ENCODE results near the gene EBI3.
A peak's percentile ranks its signal among the peaks of the same experiment; 100 is the strongest.
"Not testable (repeated sequence)": the region's sequence is repeated elsewhere in the genome, so short reads cannot be mapped to it uniquely, and the experiment has no call there.

EBI3 gene

GRCh38 chr19:4232614-4233281 is 3.4 kb downstream of the EBI3 start:
- H3K9ac ChIP-seq (ENCODE audit: low read length in 5 of 5), result no peak overlapping the region
- peaks cover 15 to 39% (median 19%) of the 10 kb centered on the region in 5 donors for H3K27me3 ChIP-seq (ENCODE audit: control insufficient read depth in 5 of 5, insufficient read depth in 4 of 5, low read length in 5 of 5)

GRCh38 chr19:4233282-4233853 is 4.0 kb downstream of the EBI3 start:
- H3K9me3 ChIP-seq (ENCODE audit: control insufficient read depth in 5 of 5, low read length in 5 of 5), result no peaks in the 10 kb centered on the region
- H3K9ac ChIP-seq (ENCODE audit: low read length in 5 of 5), result no peak overlapping the region
- peaks cover 0 to 11% (median 0%) of the 10 kb centered on the region in 5 donors for H3K4me1 ChIP-seq (ENCODE audit: control insufficient read depth in 5 of 5, insufficient read depth in 5 of 5, low read length in 5 of 5)
- H3K36me3 ChIP-seq (ENCODE audit: control insufficient read depth in 5 of 5, insufficient read depth in 5 of 5, low read length in 5 of 5), result no peaks in the 10 kb centered on the region
- no peak overlapping the region for H3K27ac ChIP-seq (ENCODE audit: low read depth, low read length)
- H3K4me3 ChIP-seq (ENCODE audit: low read depth in 1 of 5, low read length in 5 of 5), result no peak overlapping the region
- H3K27me3 ChIP-seq (ENCODE audit: control insufficient read depth in 5 of 5, insufficient read depth in 4 of 5, low read length in 5 of 5), result peaks cover 15 to 35% (median 17%) of the 10 kb centered on the region in 5 donors

More at GRCh38 chr19:4232614-4233281, 3.4 kb downstream of the EBI3 start:
- Histone ChIP-seq H3K4me1 (ENCODE audit: control insufficient read depth in 5 of 5, insufficient read depth in 5 of 5, low read length in 5 of 5) (peaks cover 0 to 11% (median 0%) of the 10 kb centered on the region in 5 donors), H3K36me3 (ENCODE audit: control insufficient read depth in 5 of 5, insufficient read depth in 5 of 5, low read length in 5 of 5) (no peaks in the 10 kb centered on the region), H3K27ac (ENCODE audit: low read depth, low read length) (no peak overlapping the region), H3K4me3 (ENCODE audit: low read depth in 1 of 5, low read length in 5 of 5) (no peak overlapping the region), H3K9me3 (ENCODE audit: control insufficient read depth in 5 of 5, low read length in 5 of 5) (no peaks in the 10 kb centered on the region)

GRCh38 chr19:4234142-4234861 is 5.0 kb downstream of the EBI3 start:
- no peaks in the 10 kb centered on the region for H3K36me3 ChIP-seq (ENCODE audit: control insufficient read depth in 5 of 5, insufficient read depth in 5 of 5, low read length in 5 of 5)
- H3K27me3 ChIP-seq (ENCODE audit: control insufficient read depth in 5 of 5, insufficient read depth in 4 of 5, low read length in 5 of 5), result peaks cover 9 to 26% (median 13%) of the 10 kb centered on the region in 5 donors
- no peak overlapping the region for H3K27ac ChIP-seq (ENCODE audit: low read depth, low read length)
- H3K9me3 ChIP-seq (ENCODE audit: control insufficient read depth in 5 of 5, low read length in 5 of 5), result no peaks in the 10 kb centered on the region
- H3K4me3 ChIP-seq (ENCODE audit: low read depth in 1 of 5, low read length in 5 of 5), result no peak overlapping the region
- H3K4me1 ChIP-seq (ENCODE audit: control insufficient read depth in 5 of 5, insufficient read depth in 5 of 5, low read length in 5 of 5), result peaks cover 0 to 4% (median 0%) of the 10 kb centered on the region in 5 donors
- H3K9ac ChIP-seq (ENCODE audit: low read length in 5 of 5), result no peak overlapping the region

GRCh38 chr19:4234862-4235201 is 5.5 kb downstream of the EBI3 start:
- Histone ChIP-seq H3K9ac (ENCODE audit: low read length in 5 of 5) (no peak overlapping the region), H3K9me3 (ENCODE audit: control insufficient read depth in 5 of 5, low read length in 5 of 5) (no peaks in the 10 kb centered on the region), H3K4me3 (ENCODE audit: low read depth in 1 of 5, low read length in 5 of 5) (no peak overlapping the region), H3K27me3 (ENCODE audit: control insufficient read depth in 5 of 5, insufficient read depth in 4 of 5, low read length in 5 of 5) (peaks cover 5 to 22% (median 8%) of the 10 kb centered on the region in 5 donors), H3K4me1 (ENCODE audit: control insufficient read depth in 5 of 5, insufficient read depth in 5 of 5, low read length in 5 of 5) (no peaks in the 10 kb centered on the region), H3K36me3 (ENCODE audit: control insufficient read depth in 5 of 5, insufficient read depth in 5 of 5, low read length in 5 of 5) (no peaks in the 10 kb centered on the region), H3K27ac (ENCODE audit: low read depth, low read length) (no peak overlapping the region)

- H3K27ac ChIP-seq (ENCODE audit: low read depth, low read length); H3K36me3 ChIP-seq (ENCODE audit: control insufficient read depth in 5 of 5, insufficient read depth in 5 of 5, low read length in 5 of 5); H3K4me1 ChIP-seq (ENCODE audit: control insufficient read depth in 5 of 5, insufficient read depth in 5 of 5, low read length in 5 of 5); H3K4me3 ChIP-seq (ENCODE audit: low read depth in 1 of 5, low read length in 5 of 5); H3K9ac ChIP-seq (ENCODE audit: low read length in 5 of 5): not testable (repeated sequence)
- Histone ChIP-seq H3K27me3 (ENCODE audit: control insufficient read depth in 5 of 5, insufficient read depth in 4 of 5, low read length in 5 of 5) (peaks cover 4 to 20% (median 6%) of the 10 kb centered on the region in 5 donors), H3K9me3 (ENCODE audit: control insufficient read depth in 5 of 5, low read length in 5 of 5) (peaks cover 3 to 10% (median 9%) of the 10 kb centered on the region in 5 donors)
Measured at GRCh38 chr19:4237510-4237909, 8.2 kb downstream of the EBI3 start.

- Histone ChIP-seq H3K27ac (ENCODE audit: low read depth, low read length) (no peak overlapping the region), H3K9me3 (ENCODE audit: control insufficient read depth in 5 of 5, low read length in 5 of 5) (peaks cover 3 to 10% (median 9%) of the 10 kb centered on the region in 5 donors), H3K4me1 (ENCODE audit: control insufficient read depth in 5 of 5, insufficient read depth in 5 of 5, low read length in 5 of 5) (no peaks in the 10 kb centered on the region), H3K27me3 (ENCODE audit: control insufficient read depth in 5 of 5, insufficient read depth in 4 of 5, low read length in 5 of 5) (peaks cover 0 to 8% (median 4%) of the 10 kb centered on the region in 5 donors), H3K4me3 (ENCODE audit: low read depth in 1 of 5, low read length in 5 of 5) (no peak overlapping the region), H3K9ac (ENCODE audit: low read length in 5 of 5) (no peak overlapping the region), H3K36me3 (ENCODE audit: control insufficient read depth in 5 of 5, insufficient read depth in 5 of 5, low read length in 5 of 5) (no peaks in the 10 kb centered on the region)
Measured at GRCh38 chr19:4238831-4239230, 9.5 kb downstream of the EBI3 start.

GRCh38 chr19:4241824-4242430 is 12.6 kb downstream of the EBI3 start:
- Histone ChIP-seq H3K36me3 (ENCODE audit: control insufficient read depth in 5 of 5, insufficient read depth in 5 of 5, low read length in 5 of 5) (no peaks in the 10 kb centered on the region), H3K9ac (ENCODE audit: low read length in 5 of 5) (no peak overlapping the region), H3K4me3 (ENCODE audit: low read depth in 1 of 5, low read length in 5 of 5) (no peak overlapping the region), H3K4me1 (ENCODE audit: control insufficient read depth in 5 of 5, insufficient read depth in 5 of 5, low read length in 5 of 5) (peaks cover 1 to 7% (median 6%) of the 10 kb centered on the region in 5 donors), H3K9me3 (ENCODE audit: control insufficient read depth in 5 of 5, low read length in 5 of 5) (peaks cover 3 to 10% (median 9%) of the 10 kb centered on the region in 5 donors), H3K27ac (ENCODE audit: low read depth, low read length) (no peak overlapping the region), H3K27me3 (ENCODE audit: control insufficient read depth in 5 of 5, insufficient read depth in 4 of 5, low read length in 5 of 5) (peaks cover 0 to 1% (median 0%) of the 10 kb centered on the region in 5 donors)

GRCh38 chr19:4245938-4246337 is 16.6 kb downstream of the EBI3 start:
- Histone ChIP-seq H3K27ac (ENCODE audit: low read depth, low read length) (peak overlapping the region; percentile 98), H3K9me3 (ENCODE audit: control insufficient read depth in 5 of 5, low read length in 5 of 5) (peaks cover 3 to 10% (median 9%) of the 10 kb centered on the region in 5 donors), H3K36me3 (ENCODE audit: control insufficient read depth in 5 of 5, insufficient read depth in 5 of 5, low read length in 5 of 5) (peaks cover 0 to 21% (median 19%) of the 10 kb centered on the region in 5 donors), H3K4me3 (ENCODE audit: low read depth in 1 of 5, low read length in 5 of 5) (peak overlapping the region in 2 of 5 donors; percentile 95 to 98), H3K4me1 (ENCODE audit: control insufficient read depth in 5 of 5, insufficient read depth in 5 of 5, low read length in 5 of 5) (peaks cover 4 to 15% (median 14%) of the 10 kb centered on the region in 5 donors)
- not testable (repeated sequence) for H3K27me3 ChIP-seq (ENCODE audit: control insufficient read depth in 5 of 5, insufficient read depth in 4 of 5, low read length in 5 of 5); H3K9ac ChIP-seq (ENCODE audit: low read length in 5 of 5)

- H3K27ac ChIP-seq (ENCODE audit: low read depth, low read length), result peak within 1 kb of the TSS; percentile 98
- no peaks in the 10 kb centered on the region for H3K27me3 ChIP-seq (ENCODE audit: control insufficient read depth in 5 of 5, insufficient read depth in 4 of 5, low read length in 5 of 5)
- H3K9ac ChIP-seq (ENCODE audit: low read length in 5 of 5), result peak within 1 kb of the TSS; percentile 86 to 96 (median 93)
- peak within 1 kb of the TSS; percentile 82 to 98 (median 94) for H3K4me3 ChIP-seq (ENCODE audit: low read depth in 1 of 5, low read length in 5 of 5)
- H3K9me3 ChIP-seq (ENCODE audit: control insufficient read depth in 5 of 5, low read length in 5 of 5), result peaks cover under 1 to 3% (median 2%) of the 10 kb centered on the region in 5 donors
- H3K4me1 ChIP-seq (ENCODE audit: control insufficient read depth in 5 of 5, insufficient read depth in 5 of 5, low read length in 5 of 5), result peaks cover 4 to 15% (median 14%) of the 10 kb centered on the region in 5 donors
- H3K36me3 ChIP-seq (ENCODE audit: control insufficient read depth in 5 of 5, insufficient read depth in 5 of 5, low read length in 5 of 5), result peaks cover 0 to 31% (median 29%) of the 10 kb centered on the region in 5 donors
Measured at GRCh38 chr19:4246767-4247593, 17.7 kb downstream of the EBI3 start, which contains the start of gene YJU2. YJU2 (plus strand) TSS chr19:4247080; CDS start chr19:4247147, 67 bp downstream.
